GM19372 (cell line): ENCODE data around the gene POLR3K.

Experiments
- ATAC-seq: cut with Tn5 transposase; IDR thresholded peaks from one replicate; pipeline ENCODE4 v1.9.1; 2021; ENCODE audit warnings: mild to moderate bottlenecking, low read depth, moderate library complexity; ENCODE audit not compliant: unreplicated experiment

POLR3K gene

DNA sequence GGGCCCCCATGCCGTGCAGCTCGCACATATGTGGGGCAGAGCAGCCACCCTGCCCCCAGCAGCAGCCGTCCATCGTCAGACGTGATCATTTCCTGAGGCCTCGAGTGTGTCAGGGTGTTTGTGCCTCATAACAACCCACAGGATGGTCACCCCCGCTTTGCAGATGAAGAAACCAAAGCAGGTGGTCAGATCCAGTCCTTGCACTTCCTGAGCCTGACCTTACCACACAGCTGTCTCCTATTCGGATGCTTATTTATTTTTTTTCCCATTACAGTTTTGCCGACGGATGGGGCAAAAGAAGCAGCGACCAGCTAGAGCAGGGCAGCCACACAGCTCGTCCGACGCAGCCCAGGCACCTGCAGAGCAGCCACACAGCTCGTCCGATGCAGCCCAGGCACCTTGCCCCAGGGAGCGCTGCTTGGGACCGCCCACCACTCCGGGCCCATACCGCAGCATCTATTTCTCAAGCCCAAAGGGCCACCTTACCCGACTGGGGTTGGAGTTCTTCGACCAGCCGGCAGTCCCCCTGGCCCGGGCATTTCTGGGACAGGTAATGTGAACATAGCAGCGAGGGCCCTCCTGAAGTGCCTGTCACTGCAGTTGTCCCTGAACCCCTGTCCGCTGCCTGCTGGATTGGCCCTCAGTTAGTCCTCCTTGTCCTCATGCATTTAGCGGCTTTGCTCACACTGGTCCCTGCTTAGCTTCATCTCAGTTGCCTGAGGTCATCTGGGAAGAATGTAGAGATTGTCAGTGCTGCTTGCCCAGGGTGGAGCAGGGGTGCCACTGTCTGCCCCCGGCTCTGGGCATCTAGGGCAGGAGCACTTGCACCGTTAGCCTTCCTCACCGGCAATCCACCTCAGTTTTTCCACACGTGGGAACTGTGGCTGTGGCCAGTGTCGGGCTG, 26.0 kb upstream of the POLR3K start:
- ATAC-seq, result no peak

DNA sequence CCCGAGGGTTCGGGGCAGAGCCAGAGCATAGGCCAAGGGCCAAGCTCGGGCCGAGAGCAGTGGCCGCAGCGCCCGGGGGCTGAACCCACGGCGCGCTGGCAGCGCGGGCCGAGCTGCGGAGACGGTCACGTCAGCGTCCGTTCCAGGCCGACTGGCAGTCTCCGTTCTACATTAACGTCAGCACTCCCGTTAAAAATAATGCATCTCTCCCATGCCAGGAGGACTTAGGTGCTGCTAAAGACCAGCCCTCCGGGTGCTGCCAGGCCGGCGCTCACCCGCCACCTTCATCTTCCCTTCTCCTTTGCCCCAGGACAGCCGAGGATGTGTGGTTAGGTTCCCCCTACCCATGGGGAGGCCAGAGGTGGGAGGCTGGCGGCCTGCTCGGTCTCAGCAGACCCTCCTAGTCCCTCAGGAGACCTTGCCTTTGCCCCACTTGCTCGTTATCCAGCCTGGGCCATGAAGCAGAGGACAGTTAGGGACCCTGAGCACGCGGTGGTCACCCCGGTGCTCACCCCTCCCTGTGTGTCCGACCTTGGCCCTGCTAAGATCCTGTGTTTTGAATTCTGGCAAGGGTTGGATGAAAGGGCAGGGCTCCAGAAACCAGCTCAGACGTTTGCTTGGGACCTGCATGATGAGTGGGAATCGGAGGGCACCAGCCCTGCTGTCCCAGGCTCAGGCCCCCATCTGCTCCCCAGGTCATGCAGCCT, 25.2 kb upstream of the POLR3K start:
- no peak for ATAC-seq

GRCh38 chr16:77807-78443, 24.5 kb upstream of the POLR3K start, which contains the start of gene MPG:
Gene MPG, plus strand, starts transcription at chr16:78225. Its CDS starts 85 bp downstream, at chr16:78310.
- peak; percentile 76 for ATAC-seq

GRCh38 chr16:77273-77806, 23.9 kb upstream of the POLR3K start:
- ATAC-seq, result peak; percentile 28

- no peak for ATAC-seq
These were observed 23.3 kb upstream of the POLR3K start for GRCh38 chr16:76535-77272.

DNA sequence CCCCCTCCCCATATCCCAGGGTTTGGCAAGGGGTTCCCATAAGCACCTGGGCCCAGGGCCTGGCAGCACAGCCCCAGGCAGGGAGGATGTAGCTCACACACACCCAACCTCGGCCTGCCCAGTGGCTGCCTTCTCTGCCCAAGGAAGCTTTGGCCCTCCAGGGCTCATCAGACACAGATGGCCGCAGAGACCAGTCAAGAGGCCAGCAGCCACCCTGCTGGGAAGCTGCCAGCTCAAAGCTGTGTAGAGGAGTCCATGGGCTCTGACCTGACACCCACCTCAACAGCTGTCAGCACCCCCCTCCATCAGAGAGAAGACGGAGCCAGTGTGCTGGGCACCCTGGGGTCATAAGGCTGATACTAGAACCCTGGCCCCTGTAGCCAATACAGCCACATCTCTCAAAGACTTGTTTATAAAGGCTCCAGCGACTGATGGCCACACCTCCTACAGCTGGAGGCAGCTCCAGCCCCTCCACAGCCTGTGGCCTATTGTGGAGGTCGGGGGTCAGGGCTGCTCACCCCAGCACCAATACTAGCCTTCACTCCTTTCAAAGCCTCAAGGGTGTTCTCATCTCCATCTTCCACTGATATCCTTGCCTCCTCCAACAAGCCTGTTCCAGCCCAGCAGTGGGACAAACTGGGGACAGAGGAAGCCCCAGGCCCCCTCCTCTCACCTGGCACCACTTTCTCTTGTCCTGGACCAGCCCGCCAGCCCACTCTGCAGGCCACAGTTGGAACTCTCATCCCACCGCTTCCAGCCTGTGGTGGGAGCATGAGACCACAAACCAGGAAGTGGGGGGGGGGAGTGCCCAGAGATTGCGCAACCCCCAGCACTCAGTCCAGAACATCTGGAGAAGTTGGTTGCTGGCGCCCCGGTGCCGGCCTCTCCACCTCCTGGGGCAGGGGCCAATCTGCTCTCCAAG, 22.4 kb upstream of the POLR3K start:
- no peak for ATAC-seq

GRCh38 chr16:74747-75334, 21.4 kb upstream of the POLR3K start:
- ATAC-seq, result no peak

- no peak for ATAC-seq
These were observed 20.8 kb upstream of the POLR3K start for GRCh38 chr16:74051-74746.

DNA sequence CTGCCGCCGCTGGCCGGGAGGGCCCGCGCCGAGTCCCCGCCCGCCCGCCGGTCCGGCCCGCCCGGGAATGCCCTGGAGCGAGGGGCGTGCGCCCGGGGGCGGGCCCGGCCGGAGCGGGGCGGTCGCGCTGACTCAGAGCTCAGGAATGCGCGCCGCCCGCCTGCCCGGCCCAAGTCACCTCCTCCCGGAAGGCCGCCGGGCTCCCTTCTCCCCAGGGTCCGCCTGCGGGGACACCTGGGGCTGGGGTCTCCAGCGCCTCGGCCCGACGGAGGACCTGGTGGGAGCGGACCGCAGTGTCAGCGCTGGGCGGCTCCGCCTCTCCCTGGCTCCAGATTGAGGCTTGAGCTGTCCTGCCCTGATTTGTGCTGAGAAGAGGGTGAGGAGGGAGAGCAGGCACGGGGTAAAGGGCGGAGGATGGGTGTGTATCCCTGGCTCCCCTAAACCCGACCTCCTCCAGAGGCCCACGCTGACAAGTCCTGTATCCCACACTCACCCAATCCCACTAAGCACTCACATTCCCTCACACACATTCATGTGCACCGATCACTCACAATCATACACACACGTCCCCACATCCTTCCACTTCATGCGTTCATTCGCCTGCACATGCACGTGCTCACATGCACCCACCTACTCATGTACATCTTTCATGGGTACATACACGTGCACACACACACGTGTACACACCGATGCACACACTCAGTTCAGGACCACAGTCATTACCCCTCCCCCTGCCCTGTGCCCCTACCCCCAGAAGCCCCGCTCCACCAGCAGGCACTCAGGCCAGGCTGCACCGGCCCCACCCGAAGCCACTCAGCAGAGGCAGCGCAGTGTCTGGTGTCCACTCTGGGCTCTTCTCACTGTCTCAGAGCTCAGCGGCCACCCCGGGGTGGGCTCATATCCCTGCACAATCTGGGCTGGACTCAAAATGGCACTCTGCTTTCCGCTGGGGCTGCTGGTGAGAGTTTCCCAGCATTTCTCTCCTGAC, 19.4 kb upstream of the POLR3K start, which contains the start of gene RHBDF1:
Gene RHBDF1, minus strand, starts transcription at position 71 of the 988 bp plus-strand sequence. CDS start 7,616 bp downstream, outside the sequence.
- ATAC-seq, result no peak

GRCh38 chr16:71540-72401, 18.4 kb upstream of the POLR3K start:
- no peak for ATAC-seq

GRCh38 chr16:71210-71539, 17.8 kb upstream of the POLR3K start:
- no peak for ATAC-seq

GRCh38 chr16:69181-69580, 15.8 kb upstream of the POLR3K start:
- ATAC-seq, result no peak

GRCh38 chr16:67884-68789, 14.7 kb upstream of the POLR3K start:
- ATAC-seq, result no peak

DNA sequence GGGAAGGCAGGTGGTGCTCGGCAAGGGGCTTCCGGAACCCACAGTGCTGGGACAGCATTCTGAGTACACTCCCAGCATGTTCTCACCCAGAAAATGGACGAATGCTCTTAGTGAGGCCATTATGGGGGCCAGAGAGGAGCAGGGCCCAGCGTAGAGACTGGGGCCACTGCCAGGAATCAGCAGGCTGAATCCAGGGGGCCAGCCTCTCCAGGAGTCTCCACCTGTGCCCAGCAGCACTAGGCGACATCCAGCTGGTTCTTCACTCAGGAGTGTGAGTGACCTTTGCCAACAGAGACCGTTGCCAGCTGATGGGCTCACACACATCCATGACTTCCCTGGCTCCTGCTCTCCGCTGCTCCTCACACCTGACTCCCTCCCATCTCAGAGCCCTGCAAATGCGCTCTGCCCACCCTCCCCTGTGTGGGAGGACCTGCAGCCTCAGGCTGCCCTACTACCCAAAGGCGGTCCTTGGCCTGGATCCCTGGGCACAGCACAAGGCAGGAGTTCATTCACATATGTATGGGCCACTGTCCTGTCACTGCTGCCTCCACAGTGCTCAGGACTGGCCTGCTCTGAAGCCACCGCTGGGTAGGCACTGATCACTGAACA, 13.9 kb upstream of the POLR3K start:
- ATAC-seq, result no peak
